GM12891 (cell line): ENCODE measurements around the gene DENND11.

Experiments used
- POLR2A ChIP-seq: IDR thresholded peaks from 2 replicates; pipeline ENCODE4 v1.6.1; 2011; ENCODE audit warnings: low read depth, low read length, control low read depth
- POLR2AphosphoS5 ChIP-seq: IDR thresholded peaks from 2 replicates; pipeline ENCODE4 v1.6.1; 2011; ENCODE audit warnings: low read depth, low read length, control low read depth

DNA sequence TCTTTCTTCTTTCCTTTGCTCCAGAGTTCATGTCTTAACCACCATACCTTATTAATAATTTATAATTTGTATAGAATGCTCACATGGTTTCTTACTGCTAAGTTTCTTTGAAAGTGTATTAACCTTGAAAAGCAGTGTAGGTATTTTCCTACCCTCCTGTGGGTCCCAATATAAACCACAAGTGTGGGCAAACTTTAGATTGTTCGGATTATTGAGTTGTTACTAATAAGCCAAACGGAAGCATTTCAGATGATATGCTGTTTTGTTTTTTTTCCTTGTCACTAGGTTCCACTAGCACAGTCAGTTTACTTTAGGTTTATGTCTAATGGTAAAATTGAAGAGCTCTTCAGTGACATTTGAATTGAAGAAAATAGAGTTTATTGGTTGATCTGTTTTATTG lies 46.4 kb upstream of the DENND11 start:
- TF ChIP-seq POLR2AphosphoS5 (no peak), POLR2A (no peak)
